ENCODE data around the gene EMD. TPM values are rescaled to one million over a fixed set of nuclear protein-coding genes. Genes with fewer than 3 reads are reported as not detected.
A peak's percentile ranks its signal among the peaks of the same experiment; 100 is the strongest.

Gene EMD
- total RNA-seq, 1 donor from 2014 or later, result 18.3 TPM

DNA sequence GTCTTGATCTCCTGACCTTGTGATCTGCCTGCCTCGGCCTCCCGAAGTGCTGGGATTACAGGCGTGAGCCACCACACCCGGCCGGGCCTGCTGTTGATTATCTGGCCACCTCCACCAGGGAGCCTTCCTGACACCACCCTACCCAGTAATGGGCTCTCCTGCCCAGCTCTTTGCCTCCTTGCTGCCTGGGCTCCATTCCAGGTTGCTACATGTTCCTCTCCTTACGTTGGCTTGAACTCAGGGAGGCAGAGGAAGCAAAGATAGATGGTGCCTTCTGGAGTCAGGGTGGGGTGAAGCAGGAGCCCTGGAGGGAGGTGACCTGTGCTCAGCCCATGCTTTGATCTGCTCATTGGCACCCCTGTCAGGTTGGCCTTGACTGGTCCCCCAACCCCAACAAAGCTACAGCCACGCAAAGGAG lies 31.0 kb upstream of the EMD start:
- Histone ChIP-seq H3K4me2 (no peak overlapping the region), H3K27me3 (no peaks in the 10 kb centered on the region), H3K79me2 (ENCODE audit: low read depth) (no peaks in the 10 kb centered on the region), H3K9me3 (ENCODE audit: low read depth) (no peaks in the 10 kb centered on the region), H3K27ac (no peak overlapping the region), H3F3A (ENCODE audit: low read depth) (peaks cover 10% of the 10 kb centered on the region), H3K9ac (no peak overlapping the region), H3K4me3 (no peak overlapping the region), H3K36me3 (no peaks in the 10 kb centered on the region), H2AFZ (replicated peaks) (no peak overlapping the region), H4K20me1 (ENCODE audit: low read depth) (peaks cover 33% of the 10 kb centered on the region), H3K4me1 (no peaks in the 10 kb centered on the region)
- no peak for DNase-seq (ENCODE audit: low spot score)
- TF ChIP-seq EZH2 (IDR thresholded peaks at IDR 0.05) (no peak), EZH2phosphoT487 (IDR thresholded peaks at IDR 0.05) (no peak)
- TF ChIP-seq, protein P1, sequence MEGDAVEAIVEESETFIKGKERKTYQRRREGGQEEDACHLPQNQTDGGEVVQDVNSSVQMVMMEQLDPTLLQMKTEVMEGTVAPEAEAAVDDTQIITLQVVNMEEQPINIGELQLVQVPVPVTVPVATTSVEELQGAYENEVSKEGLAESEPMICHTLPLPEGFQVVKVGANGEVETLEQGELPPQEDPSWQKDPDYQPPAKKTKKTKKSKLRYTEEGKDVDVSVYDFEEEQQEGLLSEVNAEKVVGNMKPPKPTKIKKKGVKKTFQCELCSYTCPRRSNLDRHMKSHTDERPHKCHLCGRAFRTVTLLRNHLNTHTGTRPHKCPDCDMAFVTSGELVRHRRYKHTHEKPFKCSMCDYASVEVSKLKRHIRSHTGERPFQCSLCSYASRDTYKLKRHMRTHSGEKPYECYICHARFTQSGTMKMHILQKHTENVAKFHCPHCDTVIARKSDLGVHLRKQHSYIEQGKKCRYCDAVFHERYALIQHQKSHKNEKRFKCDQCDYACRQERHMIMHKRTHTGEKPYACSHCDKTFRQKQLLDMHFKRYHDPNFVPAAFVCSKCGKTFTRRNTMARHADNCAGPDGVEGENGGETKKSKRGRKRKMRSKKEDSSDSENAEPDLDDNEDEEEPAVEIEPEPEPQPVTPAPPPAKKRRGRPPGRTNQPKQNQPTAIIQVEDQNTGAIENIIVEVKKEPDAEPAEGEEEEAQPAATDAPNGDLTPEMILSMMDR (IDR thresholded peaks at IDR 0.05), result no peak
- H3K4me3 Mint-ChIP-seq, result no peak overlapping the region
- H3K27me3 Mint-ChIP-seq (ENCODE audit: insufficient read depth, low read depth), result peaks cover 14% of the 10 kb centered on the region
- H3K27ac Mint-ChIP-seq, result no peak overlapping the region
- H3K4me1 Mint-ChIP-seq, result peaks cover 9% of the 10 kb centered on the region
- H3K36me3 Mint-ChIP-seq, result no peaks in the 10 kb centered on the region
- peaks cover 5% of the 10 kb centered on the region for H3K9me3 Mint-ChIP-seq

DNA sequence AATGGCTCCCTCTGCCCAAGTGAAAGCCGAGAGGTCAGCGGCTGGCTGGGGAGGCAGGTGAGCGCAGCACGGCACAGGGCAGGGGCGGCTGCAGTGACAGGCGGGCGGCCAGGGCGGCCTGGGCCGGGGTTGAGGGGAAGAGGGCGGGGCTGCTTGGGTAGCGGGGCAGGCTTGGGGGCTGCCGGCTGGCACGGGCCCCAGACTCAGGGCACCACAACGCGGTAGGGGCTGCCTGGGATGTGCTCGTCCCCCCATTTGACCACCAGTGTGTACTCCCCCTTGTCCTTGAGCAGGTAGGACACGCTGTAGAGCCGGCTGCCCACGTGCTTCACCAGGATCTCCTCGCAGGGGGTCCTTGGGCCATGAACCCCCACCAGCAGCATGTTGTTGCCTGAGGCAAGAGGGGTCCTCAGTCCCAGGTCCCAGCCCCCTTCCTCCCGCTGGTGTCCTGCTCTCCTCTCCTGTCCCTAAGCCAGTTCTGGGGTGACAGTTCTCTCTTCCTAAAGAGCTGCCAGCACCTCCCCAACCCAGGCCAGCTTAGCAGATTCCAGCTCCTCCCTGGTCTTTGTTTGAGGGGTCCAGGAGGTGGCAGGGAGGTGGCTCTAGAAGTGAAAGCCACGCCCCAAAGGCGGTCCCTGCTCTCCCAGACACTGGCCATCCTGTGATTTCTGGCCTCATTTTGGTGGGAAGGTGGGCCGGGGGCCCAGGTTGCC lies 30.3 kb upstream of the EMD start:
- no peak overlapping the region for H3K4me3 ChIP-seq
- no peak overlapping the region for H3K9ac ChIP-seq
- peaks cover 5% of the 10 kb centered on the region for H3K9me3 Mint-ChIP-seq
- H3K27ac Mint-ChIP-seq, result no peak overlapping the region
- H3F3A ChIP-seq (ENCODE audit: low read depth), result peaks cover 10% of the 10 kb centered on the region
- H3K36me3 ChIP-seq, result no peaks in the 10 kb centered on the region
- H3K27me3 Mint-ChIP-seq (ENCODE audit: insufficient read depth, low read depth), result peaks cover 14% of the 10 kb centered on the region
- H3K27ac ChIP-seq, result no peak overlapping the region
- H3K4me1 ChIP-seq, result no peaks in the 10 kb centered on the region
- no peaks in the 10 kb centered on the region for H3K9me3 ChIP-seq (ENCODE audit: low read depth)
- H3K27me3 ChIP-seq, result no peaks in the 10 kb centered on the region
- peaks cover 38% of the 10 kb centered on the region for H4K20me1 ChIP-seq (ENCODE audit: low read depth)
- H3K4me2 ChIP-seq, result no peak overlapping the region
- TF ChIP-seq EZH2phosphoT487 (IDR thresholded peaks at IDR 0.05), result no peak
- no peak for TF ChIP-seq EZH2 (IDR thresholded peaks at IDR 0.05)
- TF ChIP-seq, protein P1 (IDR thresholded peaks at IDR 0.05), result no peak
- H3K4me1 Mint-ChIP-seq, result peaks cover 9% of the 10 kb centered on the region
- H3K79me2 ChIP-seq (ENCODE audit: low read depth), result no peaks in the 10 kb centered on the region
- H3K4me3 Mint-ChIP-seq, result no peak overlapping the region
- peak; percentile 64 for DNase-seq (ENCODE audit: low spot score)
- no peak overlapping the region for H2AFZ ChIP-seq (replicated peaks)
- H3K36me3 Mint-ChIP-seq, result no peaks in the 10 kb centered on the region

DNA sequence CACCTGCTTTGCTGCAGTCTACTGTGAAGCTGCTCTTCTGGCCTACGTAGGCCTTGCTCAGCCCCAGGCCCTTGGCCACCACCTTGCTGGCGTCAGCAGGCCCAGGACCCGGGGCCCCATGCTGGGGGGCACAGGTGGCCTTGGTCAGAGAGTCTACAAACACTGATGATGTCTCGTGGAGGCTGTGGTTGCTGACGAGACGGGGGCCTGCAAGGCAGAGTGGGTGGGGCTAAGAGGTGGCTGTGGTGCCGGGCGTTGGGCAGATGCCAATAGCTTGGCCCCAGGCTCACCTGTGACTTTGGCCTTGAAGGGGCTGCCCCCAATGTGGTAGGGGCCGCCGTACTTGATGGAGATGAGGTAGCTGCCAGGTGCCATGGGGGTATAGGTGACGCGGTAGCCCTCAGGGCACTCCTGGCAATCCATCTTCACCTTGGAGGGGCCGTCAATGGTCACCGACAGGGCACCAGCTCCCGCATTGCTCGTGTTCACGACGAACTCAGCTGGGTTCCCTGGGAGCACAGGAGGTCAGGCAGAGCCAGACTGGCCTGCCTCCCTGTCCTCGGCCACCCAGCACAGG lies 29.6 kb upstream of the EMD start:
- TF ChIP-seq EZH2phosphoT487 (IDR thresholded peaks at IDR 0.05), result no peak
- DNase-seq (ENCODE audit: low spot score), result no peak
- no peak overlapping the region for H3K27ac ChIP-seq
- no peaks in the 10 kb centered on the region for H3K36me3 ChIP-seq
- H3K4me2 ChIP-seq, result no peak overlapping the region
- H2AFZ ChIP-seq (replicated peaks), result no peak overlapping the region
- peaks cover 5% of the 10 kb centered on the region for H3K9me3 Mint-ChIP-seq
- no peak overlapping the region for H3K4me3 Mint-ChIP-seq
- H3K4me1 Mint-ChIP-seq, result peaks cover 9% of the 10 kb centered on the region
- no peak overlapping the region for H3K27ac Mint-ChIP-seq
- peaks cover 15% of the 10 kb centered on the region for H3K27me3 Mint-ChIP-seq (ENCODE audit: insufficient read depth, low read depth)
- H3K27me3 ChIP-seq, result no peaks in the 10 kb centered on the region
- no peak overlapping the region for H3K9ac ChIP-seq
- no peaks in the 10 kb centered on the region for H3K36me3 Mint-ChIP-seq
- peaks cover 38% of the 10 kb centered on the region for H4K20me1 ChIP-seq (ENCODE audit: low read depth)
- no peaks in the 10 kb centered on the region for H3K9me3 ChIP-seq (ENCODE audit: low read depth)
- H3K79me2 ChIP-seq (ENCODE audit: low read depth), result no peaks in the 10 kb centered on the region
- H3K4me1 ChIP-seq, result no peaks in the 10 kb centered on the region
- H3F3A ChIP-seq (ENCODE audit: low read depth), result peaks cover 10% of the 10 kb centered on the region
- H3K4me3 ChIP-seq, result no peak overlapping the region

DNA sequence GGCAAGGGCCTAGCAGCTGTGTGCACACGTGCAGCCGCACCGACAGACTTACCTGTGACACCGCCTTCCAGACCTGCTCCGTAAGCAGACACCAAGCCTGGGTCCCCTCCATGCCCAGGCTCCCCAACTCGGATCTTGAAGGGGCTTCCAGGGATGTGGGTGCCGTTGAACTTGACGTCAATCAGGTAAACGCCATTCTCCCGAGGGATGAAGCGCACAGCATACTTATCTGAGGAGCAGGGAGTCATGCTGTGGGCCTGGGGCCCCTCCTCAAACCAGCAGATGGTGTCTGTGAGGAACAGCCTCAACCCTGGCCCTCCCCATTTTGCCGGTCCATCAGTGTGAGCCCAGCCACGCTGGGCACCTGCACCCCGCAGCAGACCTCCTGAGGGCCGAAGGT lies 29.1 kb upstream of the EMD start:
- no peaks in the 10 kb centered on the region for H3K4me1 ChIP-seq
- no peaks in the 10 kb centered on the region for H3K36me3 Mint-ChIP-seq
- no peak for DNase-seq (ENCODE audit: low spot score)
- peaks cover 10% of the 10 kb centered on the region for H3F3A ChIP-seq (ENCODE audit: low read depth)
- H3K27ac ChIP-seq, result no peak overlapping the region
- H3K79me2 ChIP-seq (ENCODE audit: low read depth), result no peaks in the 10 kb centered on the region
- no peaks in the 10 kb centered on the region for H3K36me3 ChIP-seq
- peaks cover 9% of the 10 kb centered on the region for H3K4me1 Mint-ChIP-seq
- H3K4me2 ChIP-seq, result no peak overlapping the region
- H2AFZ ChIP-seq (replicated peaks), result no peak overlapping the region
- H3K9ac ChIP-seq, result no peak overlapping the region
- no peaks in the 10 kb centered on the region for H3K9me3 ChIP-seq (ENCODE audit: low read depth)
- peaks cover 40% of the 10 kb centered on the region for H4K20me1 ChIP-seq (ENCODE audit: low read depth)
- no peak overlapping the region for H3K27ac Mint-ChIP-seq
- H3K27me3 ChIP-seq, result no peaks in the 10 kb centered on the region
- no peak for TF ChIP-seq EZH2 (IDR thresholded peaks at IDR 0.05)
- TF ChIP-seq EZH2phosphoT487 (IDR thresholded peaks at IDR 0.05), result no peak
- TF ChIP-seq, protein P1 (IDR thresholded peaks at IDR 0.05), result no peak
- no peak overlapping the region for H3K4me3 ChIP-seq
- H3K9me3 Mint-ChIP-seq, result peaks cover 5% of the 10 kb centered on the region
- no peak overlapping the region for H3K4me3 Mint-ChIP-seq
- H3K27me3 Mint-ChIP-seq (ENCODE audit: insufficient read depth, low read depth), result peaks cover 15% of the 10 kb centered on the region

All from neural progenitor cell (in vitro differentiated cells).